AG09309 (cell line): ENCODE data around the gene PTGDS.

Source experiments
- DNase-seq: peaks from one replicate; pipeline ENCODE4 v3.0.0-alpha.2; 2010; ENCODE audit warnings: low read depth
- H3K4me3 ChIP-seq: 2 replicates; pipeline ENCODE4 v1.5.1; 2011; ENCODE audit warnings: mild to moderate bottlenecking, low read depth, low read length, moderate library complexity; ENCODE audit not compliant: control insufficient read depth
- CTCF ChIP-seq: IDR thresholded peaks from 2 replicates; pipeline ENCODE4 v1.5.1; 2011; ENCODE audit warnings: mild to moderate bottlenecking, low read depth, low read length, inconsistent platforms; ENCODE audit not compliant: insufficient read depth, control insufficient read depth; ENCODE audit errors: missing control alignments

Gene PTGDS

GRCh38 chr9:136951541-136952320, 25.6 kb upstream of the PTGDS start, which contains the start of gene LCN12:
Gene LCN12, plus strand, starts transcription at chr9:136952273. Its CDS starts 55 bp downstream, at chr9:136952328.
- DNase-seq: no peak
- H3K4me3 ChIP-seq: no peak within 1 kb of the TSS
- no peak for TF ChIP-seq CTCF

- no peak overlapping the region for H3K4me3 ChIP-seq
- DNase-seq: no peak
- no peak for TF ChIP-seq CTCF
Measured at GRCh38 chr9:136952321-136952850, 24.9 kb upstream of the PTGDS start.

GRCh38 chr9:136952876-136953770, 24.2 kb upstream of the PTGDS start:
- DNase-seq: no peak
- TF ChIP-seq CTCF: no peak
- H3K4me3 ChIP-seq: no peak overlapping the region

GRCh38 chr9:136953771-136954269, 23.5 kb upstream of the PTGDS start:
- no peak for TF ChIP-seq CTCF
- DNase-seq: no peak
- no peak overlapping the region for H3K4me3 ChIP-seq

- no peak for DNase-seq
- TF ChIP-seq CTCF: no peak
- no peak overlapping the region for H3K4me3 ChIP-seq
Measured at GRCh38 chr9:136954270-136955083, 22.8 kb upstream of the PTGDS start.
